Activated CD8-positive, alpha-beta memory T cell treated with anti-CD3 and anti-CD28 coated beads for 48 hours (primary cell): Measurements from ENCODE around the gene CCDC194.

Source experiments
- DNase-seq, 3 experiments: peaks; one replicate each; pipeline ENCODE4 v3.0.0-alpha.2; 2020; ENCODE audit warnings: low read depth in 2 of 3, low spot score in 2 of 3

CCDC194 gene

GRCh38 chr19:17406046-17406886, 12.3 kb upstream of the CCDC194 start:
- no peak for DNase-seq

- no peak for DNase-seq
Measured at GRCh38 chr19:17405250-17406045, 11.5 kb upstream of the CCDC194 start, which contains the start of gene BST2. Gene BST2, minus strand, starts transcription at chr19:17405630. Its CDS starts 55 bp downstream, at chr19:17405575.

GRCh38 chr19:17404621-17405249, 10.7 kb upstream of the CCDC194 start:
- no peak for DNase-seq

GRCh38 chr19:17404015-17404414, 10.0 kb upstream of the CCDC194 start:
- no peak for DNase-seq

- DNase-seq, result no peak
Measured at GRCh38 chr19:17402982-17403855, 9.2 kb upstream of the CCDC194 start.

- DNase-seq, result no peak
Measured at GRCh38 chr19:17401628-17402027, 7.6 kb upstream of the CCDC194 start.

- no peak for DNase-seq
Measured at GRCh38 chr19:17398902-17399527, 5.0 kb upstream of the CCDC194 start.

- no peak for DNase-seq
Measured at GRCh38 chr19:17394891-17395415, 957 bp upstream of the CCDC194 start.

GRCh38 chr19:17393002-17393401, 994 bp downstream of the CCDC194 start:
- no peak for DNase-seq

- no peak for DNase-seq
Measured at GRCh38 chr19:17391371-17392151, 2.4 kb downstream of the CCDC194 start.

- peak; percentile 52 to 80 (median 71) for DNase-seq
Measured at GRCh38 chr19:17390665-17391370, 3.2 kb downstream of the CCDC194 start.

GRCh38 chr19:17389957-17390664, 3.9 kb downstream of the CCDC194 start:
- DNase-seq, result no peak

- no peak for DNase-seq
Measured at GRCh38 chr19:17389288-17389687, 4.7 kb downstream of the CCDC194 start.

GRCh38 chr19:17385878-17386611, 8.0 kb downstream of the CCDC194 start:
- no peak for DNase-seq

GRCh38 chr19:17380426-17381138, 13.4 kb downstream of the CCDC194 start:
- DNase-seq, result no peak

- no peak for DNase-seq
Measured at GRCh38 chr19:17379221-17379631, 14.8 kb downstream of the CCDC194 start.

- no peak for DNase-seq
Measured at GRCh38 chr19:17378271-17378670, 15.7 kb downstream of the CCDC194 start.
